H7 (cell line): ENCODE data around the gene ASIC2. TPM values are rescaled to one million over a fixed set of nuclear protein-coding genes. Genes with fewer than 3 reads are reported as not detected.

Experiments
- DNase-seq: peaks from one replicate; pipeline ENCODE4 v3.0.0; 2012
- H3K27me3 ChIP-seq: 2 replicates; pipeline ENCODE4 v1.6.0; 2011; ENCODE audit warnings: mild to moderate bottlenecking, low read length; ENCODE audit not compliant: control insufficient read depth, insufficient read depth
- H3K36me3 ChIP-seq: replicated peaks from 2 replicates; pipeline ENCODE4 v1.5.1; 2011; ENCODE audit warnings: low read length; ENCODE audit not compliant: control insufficient read depth, insufficient read depth
- H3K4me3 ChIP-seq: 2 replicates; pipeline ENCODE4 v1.5.1; 2011; ENCODE audit warnings: low read depth, mild to moderate bottlenecking, control low read depth, low read length, moderate library complexity; ENCODE audit not compliant: insufficient read depth
- total RNA-seq: library from RNA; depleted of rRNA; stranded (reverse); fragments of >200 nt; shearing (Covaris generic); gene quantifications from 2 replicates; pipeline ENCODE4 v1.2.3, GENCODE V29; 2014

Gene ASIC2
- total RNA-seq, 1 experiment from 2014 or later, result 5.5 TPM

DNA sequence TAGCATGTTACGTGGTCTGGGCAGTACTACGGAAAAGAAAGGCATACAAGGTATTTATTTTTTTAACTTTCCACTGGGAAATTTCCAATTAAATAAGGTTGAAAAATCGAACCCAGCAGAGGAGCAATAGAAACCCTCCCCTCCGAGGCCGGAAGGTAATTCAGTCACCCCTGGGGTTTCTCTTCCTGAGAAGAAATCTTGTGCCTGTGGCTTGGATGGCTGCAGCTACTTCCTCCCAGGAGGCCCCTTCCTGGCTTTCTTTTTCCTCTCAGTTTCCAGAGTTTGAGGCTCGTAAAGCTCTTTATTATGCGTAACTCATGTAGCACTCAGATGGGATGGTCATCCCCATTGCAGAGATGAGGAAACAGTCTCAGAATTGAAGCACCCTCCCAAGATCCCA is 140.3 kb downstream of the ASIC2 start:
- no peak overlapping the region for H3K4me3 ChIP-seq
- no peaks in the 10 kb centered on the region for H3K27me3 ChIP-seq
- H3K36me3 ChIP-seq, result no peaks in the 10 kb centered on the region
- peak; percentile 47 for DNase-seq

DNA sequence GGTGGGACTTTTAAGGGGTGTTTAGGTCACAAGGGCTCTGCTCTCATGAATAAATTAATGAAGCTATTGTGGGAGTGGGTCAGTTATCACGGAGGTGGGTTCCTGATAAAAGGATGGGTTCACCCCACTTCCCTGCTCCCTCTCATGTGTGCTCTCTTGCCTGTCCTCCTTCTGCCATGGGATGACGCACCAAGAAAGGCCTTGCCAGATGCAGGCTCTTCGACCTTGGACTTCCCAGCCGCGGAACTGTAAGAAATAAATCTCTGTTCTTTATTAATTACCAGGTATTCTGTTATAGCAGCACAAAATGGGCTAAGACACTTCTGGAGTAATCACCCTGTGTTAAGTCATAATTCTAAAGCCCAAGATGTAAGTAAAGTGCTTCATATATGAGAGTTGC is 141.5 kb downstream of the ASIC2 start:
- H3K36me3 ChIP-seq, result no peaks in the 10 kb centered on the region
- DNase-seq, result no peak
- no peaks in the 10 kb centered on the region for H3K27me3 ChIP-seq
- no peak overlapping the region for H3K4me3 ChIP-seq

DNA sequence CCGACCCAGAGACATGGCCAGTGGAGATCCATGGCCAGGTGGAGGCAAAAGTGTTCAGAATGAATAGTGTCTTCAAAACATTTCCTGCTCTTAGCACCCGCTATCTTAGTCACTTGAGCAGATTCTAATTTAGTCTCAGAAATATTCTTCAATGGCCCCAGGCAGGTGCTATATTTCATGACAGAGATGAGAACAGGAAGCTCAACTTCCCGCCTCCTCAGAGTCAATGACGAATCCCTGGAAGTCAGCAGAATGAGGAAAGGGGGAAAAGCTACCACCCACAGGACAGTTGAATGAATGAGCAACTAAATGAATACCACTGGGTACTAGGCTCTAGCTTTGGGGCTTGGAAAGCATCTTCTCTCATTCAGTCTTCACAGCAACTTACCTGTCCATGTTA is 147.2 kb downstream of the ASIC2 start:
- no peaks in the 10 kb centered on the region for H3K27me3 ChIP-seq
- no peak for DNase-seq
- no peaks in the 10 kb centered on the region for H3K36me3 ChIP-seq
- no peak overlapping the region for H3K4me3 ChIP-seq

DNA sequence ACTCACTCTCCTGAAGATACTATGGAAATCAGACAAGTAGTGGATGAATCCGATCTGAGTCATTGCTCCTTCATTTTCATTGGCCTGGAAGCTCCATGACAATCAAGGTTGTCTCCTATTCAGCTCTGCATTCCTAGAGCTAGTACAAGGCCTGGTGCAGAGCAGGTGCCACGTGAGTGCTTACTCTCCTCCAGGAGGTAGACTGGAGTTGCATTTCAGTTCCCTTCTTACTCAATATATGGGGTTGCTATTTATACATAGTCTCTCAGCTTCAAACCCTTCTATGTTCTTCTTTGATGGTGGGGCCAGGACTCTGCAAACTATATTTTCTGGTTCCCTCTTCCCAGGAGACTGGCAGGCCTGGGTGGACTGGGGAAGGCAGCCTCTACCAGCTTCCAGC is 148.3 kb downstream of the ASIC2 start:
- H3K36me3 ChIP-seq, result no peaks in the 10 kb centered on the region
- H3K27me3 ChIP-seq, result no peaks in the 10 kb centered on the region
- no peak overlapping the region for H3K4me3 ChIP-seq
- no peak for DNase-seq

DNA sequence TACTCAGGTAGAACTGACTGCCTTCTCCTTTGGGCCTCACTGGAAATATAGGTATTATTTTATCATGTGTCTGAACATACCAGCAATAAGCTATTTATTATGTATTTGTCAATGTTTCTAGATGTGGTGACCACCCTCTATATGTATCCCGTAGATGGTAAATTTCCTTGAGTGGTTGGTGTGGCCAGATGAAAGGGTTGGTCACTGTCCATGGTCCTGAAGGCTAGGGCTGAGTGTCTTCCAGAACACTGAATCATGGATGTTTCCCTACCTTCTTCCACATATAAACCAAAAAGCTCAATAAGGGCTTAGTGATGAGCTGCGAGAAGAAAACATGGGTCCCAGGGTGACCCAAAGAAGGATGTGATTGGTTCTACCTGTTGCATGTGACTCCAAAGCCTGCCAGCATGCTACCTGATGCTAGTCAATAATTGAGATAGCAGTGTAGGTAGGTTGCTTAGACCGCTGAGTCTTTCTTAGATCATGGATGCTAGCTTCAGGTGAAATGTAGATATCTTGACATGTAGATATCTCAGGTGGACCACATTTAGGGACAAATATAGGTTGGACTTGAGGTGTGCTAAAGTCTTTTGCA is 150.3 kb downstream of the ASIC2 start:
- H3K27me3 ChIP-seq, result no peaks in the 10 kb centered on the region
- peak; percentile 51 for DNase-seq
- H3K36me3 ChIP-seq, result no peaks in the 10 kb centered on the region
- no peak overlapping the region for H3K4me3 ChIP-seq

DNA sequence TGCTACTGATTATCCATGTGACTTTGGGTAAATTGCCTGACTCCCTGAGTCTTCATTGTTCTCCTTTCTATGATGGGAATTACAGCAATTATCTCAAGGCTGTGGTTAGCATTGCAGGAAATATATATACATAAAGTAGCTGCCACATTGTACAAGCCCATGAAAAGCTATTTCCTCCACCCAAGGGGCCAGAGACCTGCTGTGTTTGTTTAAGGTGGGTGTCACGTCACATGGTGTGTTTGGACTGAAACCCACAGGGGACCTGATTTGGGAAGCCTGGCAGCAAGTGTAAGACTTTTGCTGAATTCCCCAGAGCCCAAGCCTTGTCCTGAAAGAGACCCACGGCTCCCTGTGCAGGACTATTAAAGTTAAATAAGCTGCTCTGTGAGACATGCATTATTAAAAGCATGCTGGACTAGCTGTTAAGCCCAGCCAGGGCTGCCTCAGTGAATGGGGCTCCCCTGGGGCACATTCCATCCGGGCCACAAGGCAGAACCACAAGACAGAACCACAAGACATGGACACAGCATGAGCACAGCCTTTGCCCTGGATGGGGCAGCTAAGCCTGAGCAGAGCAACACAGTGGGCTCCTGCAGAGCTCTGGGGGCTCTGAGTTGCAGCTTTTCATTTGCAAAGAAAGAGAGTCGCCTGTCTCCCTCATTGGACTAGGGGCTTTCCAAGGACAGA is 152.5 kb downstream of the ASIC2 start:
- Histone ChIP-seq H3K36me3 (no peaks in the 10 kb centered on the region), H3K4me3 (no peak overlapping the region), H3K27me3 (no peaks in the 10 kb centered on the region)
- peak; percentile 42 for DNase-seq

DNA sequence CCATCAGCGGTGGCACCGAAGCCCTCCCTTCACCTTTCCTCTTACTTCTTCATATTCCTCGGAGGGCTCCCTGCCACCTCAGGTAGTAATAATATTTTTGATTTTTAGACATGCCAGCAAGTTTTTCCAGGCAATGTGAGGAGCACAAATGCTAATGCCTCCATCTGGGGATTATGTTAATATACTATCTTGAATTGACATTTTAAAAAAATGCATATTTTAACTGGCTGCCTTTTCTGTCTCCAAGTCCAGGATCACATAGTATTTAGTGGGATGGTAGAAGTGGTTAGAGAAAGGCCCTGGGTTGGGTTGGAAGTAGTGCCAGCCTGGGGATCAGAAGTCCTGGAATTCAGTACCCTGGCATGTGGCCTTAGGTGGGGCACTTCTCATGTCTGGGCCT is 154.5 kb downstream of the ASIC2 start:
- no peak overlapping the region for H3K4me3 ChIP-seq

DNA sequence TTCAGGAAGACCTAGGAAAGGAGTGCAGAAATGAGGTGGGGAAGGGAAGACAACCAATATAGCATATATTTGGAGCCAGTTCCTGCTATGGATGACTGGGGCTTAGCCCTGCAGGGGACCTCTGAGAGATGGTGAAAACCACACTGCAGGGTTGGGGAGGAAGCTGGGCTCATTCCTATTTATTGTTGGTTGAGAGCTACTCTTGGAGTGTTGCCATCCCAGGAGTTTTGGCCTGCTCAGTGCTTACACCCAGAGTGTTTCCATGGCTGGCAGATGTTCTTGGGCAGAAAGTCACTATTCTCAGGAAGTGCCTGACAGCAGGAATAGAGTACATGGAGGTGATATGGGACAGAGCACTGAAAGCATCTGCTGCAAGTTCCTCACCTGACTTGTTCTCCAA is 155.7 kb downstream of the ASIC2 start:
- Histone ChIP-seq H3K27me3 (no peaks in the 10 kb centered on the region; the same call in 1 of the 2 replicates), H3K4me3 (no peak overlapping the region), H3K36me3 (no peaks in the 10 kb centered on the region)
- DNase-seq, result no peak

More for the DNA sequence above, 154.5 kb downstream of the ASIC2 start:
- H3K27me3 ChIP-seq, result no peaks in the 10 kb centered on the region; the same call in 1 of the 2 replicates
- no peak for DNase-seq
- H3K36me3 ChIP-seq, result no peaks in the 10 kb centered on the region

DNA sequence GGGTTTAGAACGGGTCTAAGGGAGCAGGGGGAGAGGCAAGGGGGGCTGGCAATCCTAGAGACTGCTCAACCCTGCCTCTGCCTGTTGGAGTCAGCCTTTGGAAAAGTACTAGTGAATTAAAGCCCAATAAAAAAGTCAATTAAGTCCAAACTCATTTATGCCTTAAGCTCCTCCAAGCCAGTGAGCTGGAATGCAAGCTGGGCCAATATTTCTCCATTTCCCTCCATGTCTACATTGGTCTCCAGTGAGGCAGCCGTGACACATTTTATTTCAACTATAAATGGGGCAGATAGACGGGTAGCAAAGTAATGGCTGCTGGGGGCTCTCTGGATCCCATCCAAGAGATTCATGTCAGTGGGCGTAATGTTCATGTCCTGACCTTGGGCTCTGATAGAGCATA is 157.4 kb downstream of the ASIC2 start:
- H3K4me3 ChIP-seq, result no peak overlapping the region
- no peak for DNase-seq
- no peaks in the 10 kb centered on the region; the same call in 1 of the 2 replicates for H3K27me3 ChIP-seq
- H3K36me3 ChIP-seq, result no peaks in the 10 kb centered on the region

DNA sequence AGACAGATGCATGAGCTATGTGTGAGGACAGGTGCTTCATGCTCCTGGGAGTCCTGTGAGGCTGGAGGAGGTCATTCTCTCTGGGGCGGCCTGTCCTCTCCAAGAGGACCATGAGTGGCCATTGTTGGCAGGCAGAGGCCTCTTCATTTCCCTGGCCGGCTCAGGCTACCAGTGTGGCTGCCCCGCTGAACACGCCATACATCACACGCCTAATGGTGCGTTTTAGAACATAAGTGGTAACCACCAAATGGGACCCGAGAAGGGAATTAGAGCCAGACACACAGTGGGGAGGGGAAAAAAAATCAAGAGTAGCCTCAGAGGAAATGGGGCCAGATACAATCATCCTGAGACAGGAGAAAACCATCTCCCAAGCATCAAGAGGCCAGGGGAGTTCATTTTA is 161.5 kb downstream of the ASIC2 start:
- DNase-seq, result no peak
- Histone ChIP-seq H3K27me3 (no peaks in the 10 kb centered on the region; the same call in 1 of the 2 replicates), H3K36me3 (no peaks in the 10 kb centered on the region), H3K4me3 (no peak overlapping the region)

DNA sequence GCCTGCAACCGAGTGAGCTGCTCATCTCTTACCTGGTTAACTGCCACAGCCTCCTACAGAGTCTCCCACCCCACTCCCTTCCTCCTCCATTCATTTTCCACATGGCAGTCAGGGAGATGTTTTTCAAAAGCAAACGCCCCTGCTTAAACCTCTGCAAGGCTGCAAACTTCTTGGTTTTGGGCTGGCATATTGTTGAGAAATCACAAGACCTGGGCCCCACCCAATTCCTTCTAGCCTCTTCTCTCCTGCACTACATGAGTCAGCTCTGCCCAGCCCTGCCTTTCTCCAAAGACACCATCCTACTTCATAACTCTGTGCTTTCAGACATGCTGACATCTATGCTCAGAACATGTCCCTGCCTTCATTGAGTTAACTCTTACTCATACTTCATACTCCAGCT is 165.4 kb downstream of the ASIC2 start:
- Histone ChIP-seq H3K36me3 (no peaks in the 10 kb centered on the region), H3K27me3 (no peaks in the 10 kb centered on the region), H3K4me3 (no peak overlapping the region)
- no peak for DNase-seq

DNA sequence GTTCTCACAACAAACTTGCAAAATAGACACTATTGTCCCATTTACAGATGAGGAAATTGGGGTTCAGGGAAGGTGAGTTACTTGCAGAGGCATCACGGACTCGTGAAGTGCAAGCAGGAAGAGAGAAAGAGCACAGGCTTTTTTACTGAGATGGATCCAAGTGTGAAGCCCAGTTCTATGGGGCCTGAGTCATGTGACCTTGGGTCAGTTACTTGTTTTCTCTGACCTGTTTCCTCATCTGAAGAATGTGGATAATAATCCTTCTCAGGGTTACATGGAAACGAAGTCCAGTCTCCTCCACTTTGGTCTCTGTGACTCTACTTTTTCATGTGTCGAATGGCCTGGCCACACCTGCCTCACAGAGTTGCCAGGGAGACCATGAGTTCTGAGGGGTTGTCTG is 167.0 kb downstream of the ASIC2 start:
- Histone ChIP-seq H3K4me3 (no peak overlapping the region), H3K36me3 (no peaks in the 10 kb centered on the region), H3K27me3 (no peaks in the 10 kb centered on the region)
- no peak for DNase-seq

DNA sequence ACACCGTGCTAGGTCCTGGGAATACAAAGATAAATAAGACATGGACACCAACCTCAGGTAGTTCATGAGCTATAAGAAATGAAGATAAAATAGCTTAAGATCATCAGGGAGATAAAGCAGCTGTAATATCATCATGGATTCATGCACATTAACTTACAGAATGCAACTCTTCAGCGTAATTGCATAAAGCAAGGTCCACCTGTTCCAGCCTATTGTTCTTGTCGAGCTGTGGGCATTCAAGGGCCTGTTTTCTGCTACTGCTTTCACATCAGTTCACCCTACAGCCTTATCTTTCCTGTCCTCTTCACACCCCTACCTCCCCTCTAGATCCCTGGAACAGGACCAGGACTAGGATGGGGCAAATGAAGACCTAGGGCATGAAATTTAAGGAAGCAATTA is 167.5 kb downstream of the ASIC2 start:
- no peak for DNase-seq
- H3K27me3 ChIP-seq, result no peaks in the 10 kb centered on the region

DNA sequence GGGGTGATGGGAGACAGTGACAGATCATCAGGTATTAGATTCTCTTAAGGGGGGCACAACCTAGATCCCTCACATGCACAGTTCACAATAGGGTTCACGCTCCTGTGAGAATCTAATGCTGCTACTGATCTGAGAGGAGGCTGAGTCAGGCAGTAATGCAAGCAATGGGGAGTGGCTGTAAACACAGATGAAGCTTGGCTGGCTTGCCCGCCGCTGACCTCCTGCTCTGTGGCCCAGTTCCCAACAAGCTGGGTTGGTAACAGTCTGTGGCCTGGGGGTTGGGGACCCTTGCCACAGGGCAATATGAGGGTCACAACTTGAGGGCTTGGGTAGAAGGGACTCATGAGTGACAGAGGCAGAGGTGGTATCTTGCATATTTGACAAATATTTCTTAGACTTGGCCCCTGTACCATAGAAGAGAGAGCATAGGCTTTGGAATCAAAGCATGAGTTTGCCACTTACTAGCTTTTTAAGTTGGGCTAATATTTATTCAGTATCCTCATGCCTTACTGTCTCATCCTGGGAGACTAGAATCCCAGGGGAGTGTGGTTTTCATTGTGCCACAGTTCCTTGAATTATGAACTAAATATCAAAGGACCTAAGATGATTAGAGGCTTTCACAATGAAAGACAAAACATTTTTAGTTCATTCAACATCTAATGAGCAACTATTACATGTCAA is 168.1 kb downstream of the ASIC2 start:
- DNase-seq, result no peak
- Histone ChIP-seq H3K4me3 (no peak overlapping the region), H3K36me3 (no peaks in the 10 kb centered on the region), H3K27me3 (no peaks in the 10 kb centered on the region)

More for the DNA sequence above, 167.5 kb downstream of the ASIC2 start:
- H3K4me3 ChIP-seq, result no peak overlapping the region
- no peaks in the 10 kb centered on the region for H3K36me3 ChIP-seq

DNA sequence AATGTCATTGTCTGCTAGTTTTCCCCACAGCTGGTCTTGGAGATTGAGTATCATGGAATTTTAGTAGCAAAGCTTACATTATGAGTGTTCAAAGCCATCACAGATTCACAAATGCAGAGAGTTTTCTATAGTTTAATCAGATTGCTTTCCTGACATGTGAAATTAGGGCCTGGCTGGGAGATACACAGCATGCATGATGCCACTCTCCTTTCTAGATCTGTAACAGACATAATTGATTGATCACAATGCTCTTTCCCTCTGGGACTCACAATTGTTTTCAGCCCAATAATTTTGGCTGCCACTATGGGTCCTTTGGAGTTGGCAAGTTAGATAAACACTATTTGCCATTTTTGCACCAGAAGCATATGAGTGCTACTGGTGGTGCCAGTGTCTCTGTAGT is 168.9 kb downstream of the ASIC2 start:
- H3K4me3 ChIP-seq, result no peak overlapping the region
- no peaks in the 10 kb centered on the region for H3K36me3 ChIP-seq
- no peak for DNase-seq
- no peaks in the 10 kb centered on the region for H3K27me3 ChIP-seq
